Body of pancreas (tissue), 4 donors: ENCODE results near the gene EEPD1. TPM values are rescaled to one million over a fixed set of nuclear protein-coding genes. Genes with fewer than 3 reads are reported as not detected.

Experiments
- ATAC-seq: fragments of 150-250 bp; one replicate; pipeline ENCODE4 v1.9.1; 2016
- DNase-seq, 4 donors: peaks; one replicate each; pipeline ENCODE4 v3.0.0-alpha.2; 2019
- H3K27ac ChIP-seq, 4 donors: fragments of 200-600 bp; sonication (generic); 1 replicate in 3 of 4; 2 replicates in 1 of 4; pipeline versions ENCODE4 v1.5.1 to v1.6.1; 2016 to 2019; ENCODE audit warnings: mild to moderate bottlenecking in 1 of 4, mixed read lengths in 1 of 4, moderate library complexity in 1 of 4
- H3K27me3 ChIP-seq, 2 donors: fragments of 200-600 bp; sonication (generic); one replicate each; pipeline ENCODE4 v1.6.0; 2016; ENCODE audit warnings: mild to moderate bottlenecking in 1 of 2
- H3K36me3 ChIP-seq, 2 donors: fragments of 200-600 bp; sonication (generic); replicated peaks in 1 of 2; 2 replicates each; pipeline ENCODE4 v1.5.1; 2016; ENCODE audit warnings: low read depth in 2 of 2; ENCODE audit not compliant: insufficient read depth in 1 of 2
- H3K4me1 ChIP-seq: fragments of 200-600 bp; sonication (generic); one replicate; pipeline ENCODE4 v1.6.0; 2016
- H3K4me3 ChIP-seq, 2 donors: fragments of 200-600 bp; sonication (generic); 1 replicate in 1 of 2; 2 replicates in 1 of 2; pipeline ENCODE4 v1.5.1; 2016 to 2019
- H3K9me3 ChIP-seq, 3 donors: fragments of 200-600 bp; sonication (generic); 1 replicate in 2 of 3; 2 replicates in 1 of 3; pipeline ENCODE4 v1.5.1; 2016
- CTCF ChIP-seq, 7 experiments: fragments of 450-650 bp in 4 of 7; fragments of 200-600 bp in 3 of 7; sonication (generic) in 3 of 7; IDR thresholded peaks; one replicate each; pipeline ENCODE4 v1.5.1; 2016 to 2019; ENCODE audit warnings: antibody characterized with exemption in 7 of 7
- POLR2A ChIP-seq, 3 donors: fragments of 450-650 bp; IDR thresholded peaks; one replicate each; pipeline ENCODE4 v1.6.1; 2016; ENCODE audit warnings: antibody characterized with exemption in 3 of 3, mild to moderate bottlenecking in 2 of 3
- WGBS, 2 donors: methylation state at CpG; one replicate each; pipeline ENCODE4 v1.1.5; 2017; 5-methylcytosine and 5-hydroxymethylcytosine counted together
- intact Hi-C: fragments of 100-400 bp; cut with DNase I; formaldehyde crosslinking; loops from one replicate; pipeline ENCODE4 v1.15.1; 2023
- total RNA-seq, 2 donors: library from RNA; depleted of rRNA; stranded (reverse); fragments of >200 nt; gene quantifications; one replicate each; pipeline ENCODE4 v1.1.0, GENCODE V29; 2016

EEPD1 gene
- total RNA-seq, 2 donors from 2014 or later, result 13.5 to 24.1 TPM

- no peaks in the 10 kb centered on the region for H3K36me3 ChIP-seq
- intact Hi-C loops, result no loop called here
- H3K27ac ChIP-seq, result peak overlapping the region; percentile 89 to 99 (median 95)
- peak; percentile 89 to 99 (median 98) for TF ChIP-seq CTCF (IDR thresholded peaks at IDR 0.05)
- TF ChIP-seq POLR2A (IDR thresholded peaks at IDR 0.05), result peak in 2 of 3 donors; percentile 47 to 66
- H3K27me3 ChIP-seq, result no peaks in the 10 kb centered on the region
- H3K9me3 ChIP-seq, result no peaks in the 10 kb centered on the region
- ATAC-seq (peak; percentile 72), DNase-seq (peak; percentile 90 to 93 (median 90))
- 9 to 12% methylated on average over 17 to 18 of the region's 18 CpGs for WGBS, 2 donors
- peaks cover 58% of the 10 kb centered on the region for H3K4me1 ChIP-seq
- no peak overlapping the region for H3K4me3 ChIP-seq
Observed at GRCh38 chr7:36291387-36292316, 138.6 kb downstream of the EEPD1 start.

GRCh38 chr7:36295090-36295489 lies 142.0 kb downstream of the EEPD1 start:
- peaks cover 26% of the 10 kb centered on the region for H3K4me1 ChIP-seq
- DNase-seq, result no peak
- 67 to 72% methylated on average over 5 of the region's 5 CpGs for WGBS, 2 donors
- intact Hi-C loops, result no loop called here
- H3K27me3 ChIP-seq, result no peaks in the 10 kb centered on the region
- H3K36me3 ChIP-seq, result peaks cover 0 to 6% of the 10 kb centered on the region in 2 donors
- no peak overlapping the region for H3K4me3 ChIP-seq
- ATAC-seq, result no peak
- no peak for TF ChIP-seq POLR2A (IDR thresholded peaks at IDR 0.05)
- TF ChIP-seq CTCF (IDR thresholded peaks at IDR 0.05), result no peak
- H3K9me3 ChIP-seq, result no peaks in the 10 kb centered on the region
- no peak overlapping the region for H3K27ac ChIP-seq

- no peak for DNase-seq
Observed at GRCh38 chr7:36296284-36296683, 143.2 kb downstream of the EEPD1 start.

GRCh38 chr7:36297364-36298009 lies 144.4 kb downstream of the EEPD1 start:
- Histone ChIP-seq H3K4me3 (no peak overlapping the region), H3K27ac (no peak overlapping the region), H3K4me1 (peaks cover 12% of the 10 kb centered on the region), H3K27me3 (no peaks in the 10 kb centered on the region), H3K36me3 (peaks cover 0 to 6% of the 10 kb centered on the region in 2 donors), H3K9me3 (no peaks in the 10 kb centered on the region)
- 79 to 83% methylated on average over 7 of the region's 7 CpGs for WGBS, 2 donors
- no peak for TF ChIP-seq CTCF (IDR thresholded peaks at IDR 0.05)
- no peak for TF ChIP-seq POLR2A (IDR thresholded peaks at IDR 0.05)
- ATAC-seq, result no peak
- DNase-seq, result no peak
- intact Hi-C loops, result no loop called here

More at GRCh38 chr7:36296284-36296683, 143.2 kb downstream of the EEPD1 start:
- TF ChIP-seq CTCF (IDR thresholded peaks at IDR 0.05) (no peak), POLR2A (IDR thresholded peaks at IDR 0.05) (no peak)
- intact Hi-C loops, result no loop called here
- no peaks in the 10 kb centered on the region for H3K9me3 ChIP-seq
- H3K4me1 ChIP-seq, result peaks cover 19% of the 10 kb centered on the region
- 83 to 91% methylated on average over 1 of the region's 1 CpG for WGBS, 2 donors
- no peaks in the 10 kb centered on the region for H3K27me3 ChIP-seq
- no peak for ATAC-seq
- H3K4me3 ChIP-seq, result no peak overlapping the region
- H3K27ac ChIP-seq, result no peak overlapping the region
- H3K36me3 ChIP-seq, result peaks cover 0 to 6% of the 10 kb centered on the region in 2 donors
